BE2C (cell line): ENCODE results near the gene ANKRD31.
A peak's percentile ranks its signal among the peaks of the same experiment; 100 is the strongest.
"Not testable (repeated sequence)": the region's sequence is repeated elsewhere in the genome, so short reads cannot be mapped to it uniquely, and the experiment has no call there.

ENCODE experiments used
- DNase-seq: peaks from one replicate; pipeline ENCODE4 v3.0.0-alpha.2; 2020
- H3K27me3 ChIP-seq: fragments of 250-450 bp; sonication (Bioruptor Pico); 2 replicates; pipeline ENCODE4 v1.5.1; 2020; ENCODE audit warnings: mild to moderate bottlenecking
- H3K36me3 ChIP-seq: fragments of 250-450 bp; sonication (Bioruptor Pico); 2 replicates; pipeline ENCODE4 v1.5.1; 2020; ENCODE audit warnings: mild to moderate bottlenecking
- H3K4me1 ChIP-seq: fragments of 250-450 bp; sonication (Bioruptor Pico); 2 replicates; pipeline ENCODE4 v1.5.1; 2020
- H3K4me3 ChIP-seq: 2 replicates; pipeline ENCODE4 v1.5.1; 2011; ENCODE audit warnings: low read depth, low read length
- H3K9me3 ChIP-seq: fragments of 250-450 bp; sonication (Bioruptor Pico); 2 replicates; pipeline ENCODE4 v1.5.1; 2020
- TF ChIP-seq, protein P1 (sequence below): IDR thresholded peaks from 2 replicates; pipeline ENCODE4 v1.5.1; 2012; ENCODE audit warnings: mild to moderate bottlenecking, low read depth, low read length

The ANKRD31 gene

GRCh38 chr5:75279321-75279720 lies 42.6 kb upstream of the ANKRD31 start:
- Histone ChIP-seq H3K9me3 (no peaks in the 10 kb centered on the region; the same call in 1 of the 2 replicates), H3K27me3 (no peaks in the 10 kb centered on the region), H3K36me3 (no peaks in the 10 kb centered on the region), H3K4me1 (no peaks in the 10 kb centered on the region), H3K4me3 (no peak overlapping the region)
- TF ChIP-seq, protein P1, sequence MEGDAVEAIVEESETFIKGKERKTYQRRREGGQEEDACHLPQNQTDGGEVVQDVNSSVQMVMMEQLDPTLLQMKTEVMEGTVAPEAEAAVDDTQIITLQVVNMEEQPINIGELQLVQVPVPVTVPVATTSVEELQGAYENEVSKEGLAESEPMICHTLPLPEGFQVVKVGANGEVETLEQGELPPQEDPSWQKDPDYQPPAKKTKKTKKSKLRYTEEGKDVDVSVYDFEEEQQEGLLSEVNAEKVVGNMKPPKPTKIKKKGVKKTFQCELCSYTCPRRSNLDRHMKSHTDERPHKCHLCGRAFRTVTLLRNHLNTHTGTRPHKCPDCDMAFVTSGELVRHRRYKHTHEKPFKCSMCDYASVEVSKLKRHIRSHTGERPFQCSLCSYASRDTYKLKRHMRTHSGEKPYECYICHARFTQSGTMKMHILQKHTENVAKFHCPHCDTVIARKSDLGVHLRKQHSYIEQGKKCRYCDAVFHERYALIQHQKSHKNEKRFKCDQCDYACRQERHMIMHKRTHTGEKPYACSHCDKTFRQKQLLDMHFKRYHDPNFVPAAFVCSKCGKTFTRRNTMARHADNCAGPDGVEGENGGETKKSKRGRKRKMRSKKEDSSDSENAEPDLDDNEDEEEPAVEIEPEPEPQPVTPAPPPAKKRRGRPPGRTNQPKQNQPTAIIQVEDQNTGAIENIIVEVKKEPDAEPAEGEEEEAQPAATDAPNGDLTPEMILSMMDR: no peak
- no peak for DNase-seq

- no peaks in the 10 kb centered on the region for H3K36me3 ChIP-seq
- no peaks in the 10 kb centered on the region; the same call in 1 of the 2 replicates for H3K9me3 ChIP-seq
- DNase-seq: no peak
- no peak overlapping the region for H3K4me3 ChIP-seq
- H3K4me1 ChIP-seq: no peaks in the 10 kb centered on the region
- TF ChIP-seq, protein P1: no peak
- H3K27me3 ChIP-seq: no peaks in the 10 kb centered on the region
Observed at GRCh38 chr5:75277463-75277862, 40.8 kb upstream of the ANKRD31 start.

- Histone ChIP-seq H3K4me3 (no peak overlapping the region), H3K9me3 (no peaks in the 10 kb centered on the region; the same call in 1 of the 2 replicates), H3K4me1 (no peaks in the 10 kb centered on the region), H3K27me3 (no peaks in the 10 kb centered on the region), H3K36me3 (no peaks in the 10 kb centered on the region)
- TF ChIP-seq, protein P1: no peak
- no peak for DNase-seq
Observed at GRCh38 chr5:75275756-75276155, 39.1 kb upstream of the ANKRD31 start.

DNA sequence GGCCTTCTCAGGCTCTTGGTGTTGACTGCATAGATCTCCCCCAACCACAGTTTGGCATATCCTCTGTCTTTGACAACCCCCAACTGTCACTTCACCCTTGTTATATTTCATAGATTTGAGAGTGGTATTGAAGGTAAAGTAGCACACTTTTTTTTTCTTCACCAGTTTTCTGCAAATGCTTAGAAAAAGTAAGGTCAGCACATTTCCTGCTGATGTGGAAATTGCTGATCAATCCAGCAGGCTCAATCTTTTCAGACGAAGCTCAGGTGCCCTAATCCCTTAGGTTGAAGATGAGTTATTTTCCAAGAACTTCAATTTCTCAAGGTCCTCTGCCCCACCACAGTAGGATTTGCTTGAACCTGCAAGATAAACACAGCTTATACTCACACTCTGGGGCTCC lies 38.5 kb upstream of the ANKRD31 start:
- no peaks in the 10 kb centered on the region for H3K36me3 ChIP-seq
- no peak overlapping the region for H3K4me3 ChIP-seq
- H3K4me1 ChIP-seq: no peaks in the 10 kb centered on the region
- TF ChIP-seq, protein P1: no peak
- no peaks in the 10 kb centered on the region for H3K27me3 ChIP-seq
- no peak for DNase-seq
- H3K9me3 ChIP-seq: no peaks in the 10 kb centered on the region; the same call in 1 of the 2 replicates

DNA sequence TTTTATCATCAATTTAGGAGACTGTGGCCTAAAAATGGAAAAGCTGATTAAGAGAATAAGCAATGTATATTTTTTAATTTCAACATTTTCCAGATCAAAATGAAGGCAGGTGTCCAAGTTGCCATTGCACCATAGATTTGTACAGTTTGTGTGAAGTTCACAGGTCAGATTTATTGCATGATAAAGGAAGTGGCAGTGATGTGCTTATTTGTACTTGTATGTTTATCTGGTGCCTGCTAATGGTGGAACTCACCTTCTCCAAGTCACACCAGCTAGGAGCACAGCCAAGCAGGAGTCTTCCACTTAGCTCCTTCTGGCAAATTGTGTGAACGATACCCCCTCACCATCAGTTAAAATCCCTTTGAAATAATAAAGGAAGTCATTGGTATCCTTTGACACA lies 37.8 kb upstream of the ANKRD31 start:
- H3K36me3 ChIP-seq: no peaks in the 10 kb centered on the region
- no peaks in the 10 kb centered on the region for H3K27me3 ChIP-seq
- no peak overlapping the region for H3K4me3 ChIP-seq
- no peaks in the 10 kb centered on the region; the same call in 1 of the 2 replicates for H3K9me3 ChIP-seq
- TF ChIP-seq, protein P1: no peak
- H3K4me1 ChIP-seq: no peaks in the 10 kb centered on the region
- DNase-seq: no peak

- H3K36me3 ChIP-seq, H3K9me3 ChIP-seq, DNase-seq, H3K4me3 ChIP-seq, H3K27me3 ChIP-seq, H3K4me1 ChIP-seq: not testable (repeated sequence)
Observed at GRCh38 chr5:75270605-75271004, 33.9 kb upstream of the ANKRD31 start.

DNA sequence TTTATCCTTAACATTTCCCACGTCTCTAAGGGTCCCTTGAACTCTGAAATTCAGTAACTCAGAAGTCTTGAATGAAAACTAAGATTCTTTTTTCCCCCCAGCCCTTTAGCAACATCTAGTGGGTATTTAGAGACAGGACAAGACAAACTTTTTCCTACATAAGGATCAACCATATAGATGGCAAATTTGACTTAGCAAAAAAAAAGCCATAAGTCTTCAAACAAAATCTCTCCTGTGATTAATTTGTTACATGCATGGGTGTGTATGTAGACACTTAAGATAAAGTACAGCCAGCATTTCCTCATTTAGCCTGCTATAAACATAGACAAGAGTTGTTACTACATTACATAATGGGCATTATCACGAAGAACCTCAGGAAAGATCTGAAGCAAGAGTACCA lies 29.1 kb upstream of the ANKRD31 start:
- Histone ChIP-seq H3K27me3 (peaks cover 3% of the 10 kb centered on the region; the same call in 1 of the 2 replicates), H3K4me1 (no peaks in the 10 kb centered on the region), H3K36me3 (no peaks in the 10 kb centered on the region), H3K4me3 (no peak overlapping the region), H3K9me3 (no peaks in the 10 kb centered on the region)
- TF ChIP-seq, protein P1: peak; percentile 55
- DNase-seq: no peak
